Right atrium auricular region (tissue), 2 donors: ENCODE measurements around the gene MYO1H. TPM values are rescaled to one million over a fixed set of nuclear protein-coding genes. Genes with fewer than 3 reads are reported as not detected.

Experiments used
- DNase-seq: peaks from one replicate; pipeline ENCODE4 v3.0.0-alpha.2; 2019; ENCODE audit warnings: low spot score
- H3K27ac ChIP-seq, 2 donors: fragments of 200-600 bp; sonication (generic); 1 replicate in 1 of 2; 2 replicates in 1 of 2; pipeline ENCODE4 v1.5.1; 2016 to 2019
- H3K27me3 ChIP-seq, 2 donors: fragments of 200-600 bp; sonication (generic); one replicate each; pipeline versions ENCODE4 v1.5.1 to v1.6.0; 2017 to 2019
- H3K36me3 ChIP-seq: fragments of 200-600 bp; sonication (generic); one replicate; pipeline ENCODE4 v1.5.1; 2016
- H3K4me1 ChIP-seq, 2 donors: fragments of 200-600 bp; sonication (generic); one replicate each; pipeline versions ENCODE4 v1.5.1 to v1.6.0; 2017 to 2019
- H3K4me3 ChIP-seq, 2 donors: fragments of 200-600 bp; sonication (generic); 1 replicate in 1 of 2; 2 replicates in 1 of 2; pipeline ENCODE4 v1.5.1; 2017 to 2019; ENCODE audit warnings: mild to moderate bottlenecking in 1 of 2, moderate library complexity in 1 of 2
- H3K9me3 ChIP-seq, 2 donors: fragments of 200-600 bp; sonication (generic); one replicate each; pipeline ENCODE4 v1.5.1; 2019
- total RNA-seq, 2 donors: library from RNA; depleted of rRNA; stranded (reverse); fragments of >200 nt; gene quantifications; one replicate each; pipeline ENCODE4 v1.1.0, GENCODE V29; 2016
- TF ChIP-seq, protein P1 (sequence below), 2 donors: fragments of 200-600 bp; sonication (generic); IDR thresholded peaks; one replicate each; pipeline ENCODE4 v1.5.1; 2019; ENCODE audit warnings: antibody characterized with exemption in 2 of 2

MYO1H gene
- under 1 TPM; 0.16 to 0.63 TPM for total RNA-seq

GRCh38 chr12:109347589-109347988, at the start of gene MYO1H:
TSS of gene MYO1H (plus strand) at chr12:109347900. CDS start at chr12:109347961, 61 bp downstream.
- no peaks in the 10 kb centered on the region for H3K27me3 ChIP-seq
- H3K36me3 ChIP-seq, result no peaks in the 10 kb centered on the region
- H3K27ac ChIP-seq, result no peak within 1 kb of the TSS
- TF ChIP-seq, protein P1, sequence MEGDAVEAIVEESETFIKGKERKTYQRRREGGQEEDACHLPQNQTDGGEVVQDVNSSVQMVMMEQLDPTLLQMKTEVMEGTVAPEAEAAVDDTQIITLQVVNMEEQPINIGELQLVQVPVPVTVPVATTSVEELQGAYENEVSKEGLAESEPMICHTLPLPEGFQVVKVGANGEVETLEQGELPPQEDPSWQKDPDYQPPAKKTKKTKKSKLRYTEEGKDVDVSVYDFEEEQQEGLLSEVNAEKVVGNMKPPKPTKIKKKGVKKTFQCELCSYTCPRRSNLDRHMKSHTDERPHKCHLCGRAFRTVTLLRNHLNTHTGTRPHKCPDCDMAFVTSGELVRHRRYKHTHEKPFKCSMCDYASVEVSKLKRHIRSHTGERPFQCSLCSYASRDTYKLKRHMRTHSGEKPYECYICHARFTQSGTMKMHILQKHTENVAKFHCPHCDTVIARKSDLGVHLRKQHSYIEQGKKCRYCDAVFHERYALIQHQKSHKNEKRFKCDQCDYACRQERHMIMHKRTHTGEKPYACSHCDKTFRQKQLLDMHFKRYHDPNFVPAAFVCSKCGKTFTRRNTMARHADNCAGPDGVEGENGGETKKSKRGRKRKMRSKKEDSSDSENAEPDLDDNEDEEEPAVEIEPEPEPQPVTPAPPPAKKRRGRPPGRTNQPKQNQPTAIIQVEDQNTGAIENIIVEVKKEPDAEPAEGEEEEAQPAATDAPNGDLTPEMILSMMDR (IDR thresholded peaks at IDR 0.05), result no peak
- DNase-seq, result no peak
- no peaks in the 10 kb centered on the region for H3K4me1 ChIP-seq
- no peak within 1 kb of the TSS for H3K4me3 ChIP-seq
- no peaks in the 10 kb centered on the region for H3K9me3 ChIP-seq

- no peaks in the 10 kb centered on the region for H3K4me1 ChIP-seq
- H3K27ac ChIP-seq, result no peak overlapping the region
- no peak overlapping the region for H3K4me3 ChIP-seq
- TF ChIP-seq, protein P1 (IDR thresholded peaks at IDR 0.05), result no peak
- no peaks in the 10 kb centered on the region for H3K36me3 ChIP-seq
- no peak for DNase-seq
- H3K9me3 ChIP-seq, result no peaks in the 10 kb centered on the region
- no peaks in the 10 kb centered on the region for H3K27me3 ChIP-seq
Measured at GRCh38 chr12:109299849-109300248, 47.9 kb upstream of the MYO1H start.

DNA sequence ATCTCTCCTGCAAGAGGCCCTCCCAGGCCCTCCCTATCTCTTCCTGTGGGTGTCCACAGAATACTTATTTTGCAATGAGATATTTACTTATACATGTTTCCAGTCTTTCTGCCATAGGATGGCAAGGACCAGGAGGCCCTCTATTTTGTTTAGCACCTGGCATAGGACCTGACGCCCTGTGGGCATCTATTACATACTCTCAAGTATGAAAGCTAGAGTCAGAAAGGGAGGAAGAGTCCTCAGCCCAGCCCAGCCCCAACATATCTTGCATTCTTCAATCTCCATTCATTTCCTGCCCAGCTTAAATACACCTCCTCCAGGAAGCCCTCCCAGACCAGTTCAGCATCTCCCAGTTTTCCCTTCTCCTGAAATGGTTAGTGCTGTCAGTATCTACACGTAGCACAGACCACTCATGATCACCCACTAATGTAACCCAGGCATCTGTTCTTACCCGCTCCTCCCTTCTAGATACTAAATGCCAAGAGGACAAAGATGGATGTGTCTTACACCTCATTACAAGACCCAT, 46.0 kb upstream of the MYO1H start:
- TF ChIP-seq, protein P1 (IDR thresholded peaks at IDR 0.05), result no peak
- no peak overlapping the region for H3K4me3 ChIP-seq
- no peaks in the 10 kb centered on the region for H3K27me3 ChIP-seq
- H3K9me3 ChIP-seq, result no peaks in the 10 kb centered on the region
- H3K36me3 ChIP-seq, result no peaks in the 10 kb centered on the region
- H3K27ac ChIP-seq, result no peak overlapping the region
- no peak for DNase-seq
- H3K4me1 ChIP-seq, result no peaks in the 10 kb centered on the region

GRCh38 chr12:109302358-109302757, 45.3 kb upstream of the MYO1H start:
- no peaks in the 10 kb centered on the region for H3K9me3 ChIP-seq
- no peaks in the 10 kb centered on the region for H3K27me3 ChIP-seq

GRCh38 chr12:109302770-109303169, 44.9 kb upstream of the MYO1H start:
- H3K27me3 ChIP-seq, result no peaks in the 10 kb centered on the region
- no peak for DNase-seq

More at GRCh38 chr12:109302358-109302757, 45.3 kb upstream of the MYO1H start:
- H3K4me3 ChIP-seq, result no peak overlapping the region
- no peak for DNase-seq
- no peaks in the 10 kb centered on the region for H3K4me1 ChIP-seq
- TF ChIP-seq, protein P1 (IDR thresholded peaks at IDR 0.05), result no peak
- no peaks in the 10 kb centered on the region for H3K36me3 ChIP-seq
- H3K27ac ChIP-seq, result no peak overlapping the region

More at GRCh38 chr12:109302770-109303169, 44.9 kb upstream of the MYO1H start:
- TF ChIP-seq, protein P1 (IDR thresholded peaks at IDR 0.05), result no peak
- Histone ChIP-seq H3K4me1 (no peaks in the 10 kb centered on the region), H3K27ac (no peak overlapping the region), H3K4me3 (no peak overlapping the region), H3K9me3 (no peaks in the 10 kb centered on the region), H3K36me3 (no peaks in the 10 kb centered on the region)
